Common myeloid progenitor, CD34-positive (primary cell): ENCODE data around the gene S100PBP.
"Not testable (repeated sequence)": the region's sequence is repeated elsewhere in the genome, so short reads cannot be mapped to it uniquely, and the experiment has no call there.

Experiments
- CTCF ChIA-PET: fragments of 350-600 bp; sonication (Branson Sonifier 250); formaldehyde crosslinking; loops from one replicate; lab custom pipeline; 2021; ENCODE audit warnings: antibody characterized with exemption; lab: Charles Lee
- POLR2A ChIA-PET: fragments of 350-600 bp; sonication (Branson Sonifier 250); formaldehyde crosslinking; loops from one replicate; lab custom pipeline; 2021; ENCODE audit warnings: antibody characterized with exemption; lab: Charles Lee
- DNase-seq, 3 donors: peaks; one replicate each; pipeline versions ENCODE4 v3.0.0 to v3.0.0-alpha.2; 2013
- H3K27ac ChIP-seq, 2 experiments: 1 replicate in 1 of 2; 2 replicates in 1 of 2; pipeline ENCODE4 v1.7.0; 2013; ENCODE audit warnings: inconsistent platforms in 2 of 2, low read length in 2 of 2, mild to moderate bottlenecking in 2 of 2, low read depth in 1 of 2, moderate library complexity in 1 of 2; ENCODE audit not compliant: severe bottlenecking in 2 of 2, insufficient read depth in 1 of 2, poor library complexity in 1 of 2
- H3K27me3 ChIP-seq, 5 experiments: replicated peaks in 2 of 5; 1 replicate in 3 of 5; 2 replicates in 2 of 5; pipeline versions ENCODE4 v1.6.1 to v1.7.0; 2013; ENCODE audit warnings: low read length in 4 of 5, mild to moderate bottlenecking in 2 of 5, moderate library complexity in 2 of 5, inconsistent platforms in 1 of 5; ENCODE audit not compliant: insufficient read depth in 5 of 5, control insufficient read depth in 4 of 5
- H3K36me3 ChIP-seq, 4 experiments: 1 replicate in 2 of 4; 2 replicates in 2 of 4; pipeline versions ENCODE4 v1.6.1 to v1.7.0; 2013; ENCODE audit warnings: low read length in 3 of 4, control low read depth in 1 of 4, mild to moderate bottlenecking in 1 of 4; ENCODE audit not compliant: control insufficient read depth in 4 of 4, insufficient read depth in 4 of 4
- H3K4me1 ChIP-seq, 4 experiments: 1 replicate in 3 of 4; 2 replicates in 1 of 4; pipeline versions ENCODE4 v1.6.1 to v1.7.1; 2013; ENCODE audit warnings: low read length in 3 of 4, mild to moderate bottlenecking in 3 of 4, control low read depth in 1 of 4, inconsistent platforms in 1 of 4, moderate library complexity in 1 of 4; ENCODE audit not compliant: control insufficient read depth in 4 of 4, insufficient read depth in 4 of 4; ENCODE audit errors: control extremely low read depth in 1 of 4
- H3K4me3 ChIP-seq, 7 experiments: 1 replicate in 4 of 7; 2 replicates in 3 of 7; pipeline versions ENCODE4 v1.5.1 to v1.7.0; 2013; ENCODE audit warnings: mild to moderate bottlenecking in 7 of 7, low read length in 6 of 7, moderate library complexity in 6 of 7, inconsistent platforms in 2 of 7, low read depth in 2 of 7, control low read depth in 1 of 7; ENCODE audit not compliant: insufficient read depth in 4 of 7, control insufficient read depth in 1 of 7; ENCODE audit errors: extremely low read depth in 1 of 7
- H3K9me3 ChIP-seq, 5 experiments: 1 replicate in 4 of 5; 2 replicates in 1 of 5; pipeline versions ENCODE4 v1.6.1 to v1.7.1; 2013; ENCODE audit warnings: low read length in 4 of 5, mild to moderate bottlenecking in 2 of 5, inconsistent platforms in 1 of 5, low read depth in 1 of 5, moderate library complexity in 1 of 5; ENCODE audit not compliant: control insufficient read depth in 4 of 5, insufficient read depth in 2 of 5; ENCODE audit errors: control extremely low read depth in 1 of 5
- WGBS: methylation state at CpG from one replicate; pipeline ENCODE4 v1.1.5; 2013; ENCODE audit not compliant: insufficient coverage; 5-methylcytosine and 5-hydroxymethylcytosine counted together

The S100PBP gene

GRCh38 chr1:32783851-32784250 lies 33.6 kb upstream of the S100PBP start:
- DNase-seq = no peak
- ChIA-PET POLR2A (no interaction called here), CTCF (interaction anchor here (2.1 to 3.9 kb wide), 2 partner anchors 11 to 72 kb away, joined by 12 to 26 read pairs; no protein-coding TSS in a partner anchor)
- H3K36me3 ChIP-seq = peaks cover 33 to 83% (median 75%) of the 10 kb centered on the region in 4 experiments
- no peaks in the 10 kb centered on the region for H3K27me3 ChIP-seq
- no peak overlapping the region for H3K4me3 ChIP-seq
- 100% methylated on average over 3 of the region's 5 CpGs for WGBS
- no peaks in the 10 kb centered on the region for H3K4me1 ChIP-seq
- no peak overlapping the region for H3K27ac ChIP-seq
- H3K9me3 ChIP-seq = no peaks in the 10 kb centered on the region

GRCh38 chr1:32784817-32785216 lies 32.6 kb upstream of the S100PBP start:
- H3K27ac ChIP-seq = no peak overlapping the region
- no peaks in the 10 kb centered on the region for H3K27me3 ChIP-seq
- H3K9me3 ChIP-seq = no peaks in the 10 kb centered on the region
- no peaks in the 10 kb centered on the region for H3K4me1 ChIP-seq
- peaks cover 28 to 80% (median 70%) of the 10 kb centered on the region in 4 experiments for H3K36me3 ChIP-seq
- no peak overlapping the region for H3K4me3 ChIP-seq
- ChIA-PET POLR2A (no interaction called here), CTCF (interaction anchor here (1.5 to 3.9 kb wide), 2 partner anchors 11 to 12 kb away, joined by 5 to 26 read pairs; no protein-coding TSS in a partner anchor)
- 96% methylated on average over 3 of the region's 3 CpGs for WGBS
- no peak for DNase-seq

- peak; percentile 28 to 52 (median 51) for DNase-seq
- Histone ChIP-seq H3K4me3 (no peak overlapping the region), H3K4me1 (no peaks in the 10 kb centered on the region), H3K27ac (no peak overlapping the region), H3K9me3 (no peaks in the 10 kb centered on the region), H3K36me3 (peaks cover 22 to 71% (median 61%) of the 10 kb centered on the region in 4 experiments), H3K27me3 (no peaks in the 10 kb centered on the region)
- 70% methylated on average over 2 of the region's 4 CpGs for WGBS
- POLR2A ChIA-PET = interaction anchor here (1.1 kb wide), 1 partner anchor 261 kb away, joined by 3 read pairs; no protein-coding TSS in a partner anchor
- CTCF ChIA-PET = interaction anchor here (1.4 to 2.5 kb wide), 2 partner anchors 12 to 75 kb away, joined by 4 to 16 read pairs; no protein-coding TSS in a partner anchor
Measured at GRCh38 chr1:32786856-32787255, 30.6 kb upstream of the S100PBP start.

GRCh38 chr1:32789356-32789755 lies 28.1 kb upstream of the S100PBP start:
- not testable (repeated sequence) for H3K4me3 ChIP-seq, H3K27ac ChIP-seq, H3K27me3 ChIP-seq, H3K4me1 ChIP-seq, DNase-seq, H3K9me3 ChIP-seq
- peaks cover 19 to 65% (median 48%) of the 10 kb centered on the region in 4 experiments for H3K36me3 ChIP-seq
- WGBS = no CpG with 5 or more reads among the region's 2 CpGs
- POLR2A ChIA-PET = interaction anchor here (0.9 kb wide), 1 partner anchor 11 kb away, joined by 4 read pairs; no protein-coding TSS in a partner anchor
- CTCF ChIA-PET = interaction anchor here (0.6 to 2.2 kb wide), 3 partner anchors 15 to 445 kb away, joined by 3 to 4 read pairs (median 4); no protein-coding TSS in a partner anchor

- CTCF ChIA-PET = interaction anchor here (1.1 to 1.8 kb wide), 2 partner anchors 16 to 19 kb away, joined by 3 to 5 read pairs; no protein-coding TSS in a partner anchor
- DNase-seq = no peak
- H3K36me3 ChIP-seq = peaks cover 12 to 60% (median 39%) of the 10 kb centered on the region in 4 experiments
- H3K27me3 ChIP-seq = no peaks in the 10 kb centered on the region
- no peak overlapping the region for H3K27ac ChIP-seq
- WGBS = 100% methylated on average over 1 of the region's 1 CpG
- H3K4me1 ChIP-seq = no peaks in the 10 kb centered on the region
- H3K4me3 ChIP-seq = no peak overlapping the region
- no peaks in the 10 kb centered on the region for H3K9me3 ChIP-seq
- POLR2A ChIA-PET = no interaction called here
Measured at GRCh38 chr1:32791881-32792280, 25.6 kb upstream of the S100PBP start.

- H3K4me3 ChIP-seq, DNase-seq, H3K27ac ChIP-seq, POLR2A ChIA-PET, H3K27me3 ChIP-seq, H3K9me3 ChIP-seq, H3K4me1 ChIP-seq, CTCF ChIA-PET: not testable (repeated sequence)
- H3K36me3 ChIP-seq = peaks cover 9 to 69% (median 49%) of the 10 kb centered on the region in 4 experiments
- WGBS = 100% methylated on average over 1 of the region's 4 CpGs
Measured at GRCh38 chr1:32795763-32796162, 21.7 kb upstream of the S100PBP start.

- WGBS = no CpG with 5 or more reads among the region's 1 CpG
- ChIA-PET POLR2A (no interaction called here), CTCF (no interaction called here)
- Histone ChIP-seq H3K27me3 (no peaks in the 10 kb centered on the region), H3K9me3 (no peaks in the 10 kb centered on the region), H3K4me3 (no peak overlapping the region), H3K4me1 (no peaks in the 10 kb centered on the region), H3K36me3 (peaks cover 13 to 67% (median 47%) of the 10 kb centered on the region in 4 experiments), H3K27ac (no peak overlapping the region)
- no peak for DNase-seq
Measured at GRCh38 chr1:32797456-32797855, 20.0 kb upstream of the S100PBP start.
